Choroid plexus epithelial cell (primary cell): ENCODE data around the gene KRT4.

Experiments
- DNase-seq: peaks from one replicate; pipeline ENCODE4 v3.0.0-alpha.2; 2010; ENCODE audit warnings: low read depth
- H3K4me3 ChIP-seq: 2 replicates; pipeline ENCODE4 v1.5.1; 2011; ENCODE audit warnings: low read depth, mild to moderate bottlenecking, control low read depth, low read length, moderate library complexity
- CTCF ChIP-seq: conservative IDR thresholded peaks from 2 replicates; pipeline ENCODE4 v1.5.1; 2011; ENCODE audit warnings: low read depth, mild to moderate bottlenecking, control low read depth, inconsistent platforms, low read length, moderate library complexity

KRT4 gene

DNA sequence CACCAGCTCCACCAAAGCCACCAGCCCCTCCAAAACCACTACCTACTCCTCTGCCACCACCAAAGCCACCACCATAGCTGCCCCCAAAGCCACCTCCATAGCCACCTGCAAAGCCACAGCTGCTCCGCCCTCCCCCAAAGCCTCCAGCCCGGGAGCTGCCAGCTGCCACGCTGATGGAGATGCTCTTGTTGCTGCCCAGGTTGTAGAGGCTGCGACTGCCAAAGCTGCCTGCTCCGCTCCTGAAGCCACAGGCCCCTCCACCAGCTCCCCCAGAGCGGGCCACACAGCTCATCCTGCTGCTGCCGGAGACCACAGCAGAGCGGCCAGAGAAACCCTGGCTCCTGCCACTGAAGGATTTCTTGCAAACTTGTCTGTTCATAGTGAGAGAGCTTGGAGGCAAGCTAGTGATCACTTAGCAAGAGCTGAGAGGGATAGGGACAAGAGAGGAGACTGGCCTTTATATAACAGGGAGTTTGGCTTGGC is 37.0 kb downstream of the KRT4 start, which contains the start of gene KRT76:
TSS of gene KRT76 (minus strand) at position 433 of the 483 bp plus-strand sequence. CDS start at position 379, 54 bp downstream.
- DNase-seq = no peak
- TF ChIP-seq CTCF = no peak
- no peak within 1 kb of the TSS for H3K4me3 ChIP-seq

DNA sequence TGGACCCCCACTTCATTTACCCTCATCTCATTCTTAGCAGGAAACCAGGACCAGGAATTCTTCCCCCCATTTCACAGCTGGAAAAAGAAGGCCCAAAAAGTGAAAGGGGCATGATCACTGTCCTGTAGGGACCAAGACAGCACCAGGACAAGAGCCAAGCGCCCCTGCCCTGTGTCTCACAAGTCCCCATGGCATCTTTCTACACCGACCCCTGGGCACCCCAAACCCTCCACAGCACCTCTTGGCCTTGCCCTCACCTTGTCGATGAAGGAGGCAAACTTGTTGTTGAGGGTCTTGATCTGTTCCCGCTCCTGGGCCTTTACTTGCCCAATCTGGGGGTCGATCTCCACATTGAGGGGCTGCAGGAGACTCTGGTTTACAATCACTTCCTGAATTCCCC is 37.5 kb downstream of the KRT4 start:
- no peak for TF ChIP-seq CTCF
- no peak overlapping the region for H3K4me3 ChIP-seq
- DNase-seq = no peak

DNA sequence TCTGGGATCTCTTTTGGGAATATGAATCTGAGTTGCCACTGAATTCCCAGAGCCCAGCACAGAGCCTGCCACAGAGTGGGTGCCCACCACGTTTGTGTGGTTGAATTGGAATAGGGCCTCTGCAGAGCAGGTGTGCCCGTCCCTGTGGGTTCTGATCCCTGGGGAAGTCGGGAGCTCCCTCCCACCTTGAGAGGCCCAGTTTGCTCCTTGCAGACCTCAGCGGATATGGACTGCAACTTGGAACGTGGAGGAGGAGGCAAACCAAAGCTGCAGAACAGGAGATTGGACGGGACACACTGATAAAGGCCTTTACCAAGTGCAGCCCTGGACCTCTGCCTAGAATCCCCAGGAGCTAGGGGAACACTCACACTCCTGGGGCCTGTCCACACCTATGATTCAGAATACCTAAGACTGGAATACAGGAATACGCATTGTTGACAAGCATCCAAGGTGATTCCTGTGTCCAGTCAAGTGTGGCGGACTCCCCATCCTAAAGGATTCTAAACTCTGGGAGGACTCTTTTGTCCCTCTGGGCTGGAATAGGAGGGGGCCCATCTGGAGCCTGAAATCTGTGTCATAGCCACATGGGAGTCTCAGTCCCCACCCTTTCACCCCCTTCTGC is 39.2 kb downstream of the KRT4 start:
- H3K4me3 ChIP-seq = no peak overlapping the region
- no peak for DNase-seq
- no peak for TF ChIP-seq CTCF

- no peak for TF ChIP-seq CTCF
- no peak for DNase-seq
- H3K4me3 ChIP-seq = no peak overlapping the region
These were observed 41.1 kb downstream of the KRT4 start for GRCh38 chr12:52772772-52773171.

- peak; percentile 1 for DNase-seq
- no peak for TF ChIP-seq CTCF
- H3K4me3 ChIP-seq = no peak overlapping the region
These were observed 41.7 kb downstream of the KRT4 start for GRCh38 chr12:52772188-52772587.

- no peak for DNase-seq
- no peak for TF ChIP-seq CTCF
- no peak overlapping the region for H3K4me3 ChIP-seq
These were observed 42.4 kb downstream of the KRT4 start for GRCh38 chr12:52771505-52771904.

DNA sequence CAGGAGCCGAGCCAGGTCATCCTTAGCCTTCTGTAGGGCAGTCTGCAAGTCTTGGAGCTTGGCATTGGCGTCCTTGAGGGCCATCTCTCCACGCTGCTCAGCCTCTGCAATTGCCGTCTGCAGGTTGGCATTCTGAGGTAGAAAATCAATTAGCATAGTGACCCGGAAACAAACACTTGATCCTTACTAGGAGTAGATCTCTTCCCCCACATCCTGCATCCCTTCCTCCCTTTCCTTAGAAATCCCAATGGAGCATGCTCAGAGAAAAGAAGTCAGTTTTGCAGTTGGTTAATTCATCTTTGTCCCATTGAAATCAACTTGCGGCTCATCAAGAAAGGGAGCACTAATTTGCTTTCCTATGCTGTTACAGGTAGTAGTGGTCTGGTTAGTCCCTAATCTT is 42.8 kb downstream of the KRT4 start:
- DNase-seq = no peak
- H3K4me3 ChIP-seq = no peak overlapping the region
- TF ChIP-seq CTCF = no peak
